Esophagus muscularis mucosa (tissue), 2 donors: ENCODE results near the gene SYNDIG1.

Experiments used
- POLR2A ChIP-seq: fragments of 450-650 bp; IDR thresholded peaks from one replicate; pipeline ENCODE4 v1.6.1; 2017; ENCODE audit warnings: antibody characterized with exemption, moderate library complexity, mild to moderate bottlenecking, low read depth
- POLR2AphosphoS5 ChIP-seq, 2 donors: sonication (generic); formaldehyde crosslinking; IDR thresholded peaks; one replicate each; pipeline ENCODE4 v1.6.1; 2017; ENCODE audit warnings: antibody characterized with exemption in 2 of 2

DNA sequence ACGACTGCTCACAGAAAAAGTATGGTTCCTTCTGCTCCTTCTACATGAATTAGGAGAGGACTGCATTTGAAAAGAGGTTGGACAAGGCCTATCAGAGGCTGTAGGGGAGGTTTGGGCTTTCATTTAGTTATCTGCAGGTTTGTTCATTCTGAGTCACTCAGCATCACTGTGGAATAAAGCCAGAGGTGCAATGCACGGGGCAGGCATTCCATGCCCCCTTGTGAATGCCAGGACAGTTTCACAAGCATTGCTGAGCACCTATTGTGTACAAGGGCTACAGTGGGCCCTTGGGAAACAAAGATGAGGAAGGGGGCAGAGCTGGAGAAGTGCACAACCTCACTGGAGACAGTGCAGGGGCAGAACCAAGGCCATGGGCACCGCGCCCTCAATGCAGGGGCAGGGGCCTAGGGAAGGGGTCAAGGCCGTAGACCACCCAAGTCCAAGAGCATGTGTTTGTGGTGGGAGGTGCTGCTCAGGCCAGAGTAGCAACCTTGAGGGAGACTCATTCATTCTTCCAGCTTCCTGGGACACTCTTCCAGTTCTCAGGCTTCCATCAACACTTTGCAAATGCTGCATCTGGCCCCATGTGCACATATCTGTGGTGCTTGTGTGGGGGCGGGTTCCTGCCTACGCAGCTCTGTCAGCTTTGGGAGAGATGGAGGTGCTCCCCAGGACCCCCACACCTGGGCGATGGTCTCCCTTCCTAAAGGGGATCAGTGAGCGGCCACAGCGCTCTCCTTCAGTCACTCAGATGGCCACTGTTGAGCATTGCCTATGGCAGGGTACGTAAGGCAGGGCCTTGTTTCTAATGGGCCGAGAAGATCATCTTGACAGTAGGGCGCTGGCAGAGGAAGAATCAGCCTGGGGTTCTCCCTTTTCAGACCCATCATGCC lies 204.5 kb downstream of the SYNDIG1 start:
- TF ChIP-seq POLR2AphosphoS5 (IDR thresholded peaks at IDR 0.05) (no peak), POLR2A (no peak)
